Right lobe of liver (tissue), 6 donors: ENCODE data around the gene KHNYN. TPM values are rescaled to one million over a fixed set of nuclear protein-coding genes. Genes with fewer than 3 reads are reported as not detected.

ENCODE experiments used
- ATAC-seq, 4 donors: fragments of 200-7000 bp; cut with Tn5 transposase; one replicate each; pipeline ENCODE4 v1.9.1; 2020; ENCODE audit warnings: mild to moderate bottlenecking in 4 of 4, moderate library complexity in 4 of 4
- DNase-seq, 3 donors: peaks; one replicate each; pipeline ENCODE4 v3.0.0-alpha.2; 2020
- H3K27ac ChIP-seq, 3 donors: fragments of 200-600 bp; one replicate each; pipeline ENCODE4 v1.8.0; 2022
- H3K27me3 ChIP-seq, 2 donors: fragments of 200-600 bp; one replicate each; pipeline ENCODE4 v1.8.0; 2022
- H3K36me3 ChIP-seq, 4 donors: fragments of 200-600 bp; sonication (generic) in 1 of 4; one replicate each; pipeline versions ENCODE4 v1.5.1 to v1.8.0; 2017 to 2022; ENCODE audit warnings: control low read depth in 1 of 4
- H3K4me1 ChIP-seq, 4 donors: fragments of 200-600 bp; sonication (generic) in 1 of 4; one replicate each; pipeline versions ENCODE4 v1.5.1 to v1.8.0; 2017 to 2022; ENCODE audit warnings: control low read depth in 1 of 4
- H3K4me3 ChIP-seq, 3 donors: fragments of 200-600 bp; one replicate each; pipeline ENCODE4 v1.8.0; 2022
- H3K9me3 ChIP-seq, 4 donors: fragments of 200-600 bp; sonication (generic) in 1 of 4; one replicate each; pipeline versions ENCODE4 v1.5.1 to v1.8.0; 2017 to 2022; ENCODE audit warnings: control low read depth in 1 of 4
- POLR2A ChIP-seq: fragments of 450-650 bp; IDR thresholded peaks from one replicate; pipeline ENCODE4 v1.6.1; 2017; ENCODE audit warnings: antibody characterized with exemption, mild to moderate bottlenecking
- WGBS: methylation state at CpG from one replicate; pipeline ENCODE4 v1.1.6; 2018; ENCODE audit warnings: low coverage, low lambda C conversion rate; ENCODE audit not compliant: insufficient coverage; ENCODE audit errors: missing lambda C conversion rate; 5-methylcytosine and 5-hydroxymethylcytosine counted together
- intact Hi-C, 2 donors: fragments of 100-400 bp; cut with DNase I; formaldehyde crosslinking; loops; one replicate each; pipeline versions ENCODE4 v1.11.2 to v1.14.1; 2022
- total RNA-seq, 6 experiments: library from RNA; depleted of rRNA in 2 of 6; stranded (reverse); fragments of >200 nt in 2 of 6; fragmentation: NEBNext Ultra II Directional in 3 of 6; extraction: Animal tissue kit (Norgen Biotek cat#: 25700) in 3 of 6; gene quantifications; one replicate each; pipeline versions ENCODE4 v1.1.0 to v1.2.4, GENCODE V29; 2016 to 2023
- TF ChIP-seq, protein P1 (sequence below), 4 donors: fragments of 200-600 bp in 3 of 4; fragments of 450-650 bp in 1 of 4; IDR thresholded peaks; one replicate each; pipeline versions ENCODE4 v1.5.1 to v1.8.0; 2016 to 2022; ENCODE audit warnings: antibody characterized with exemption in 4 of 4, mild to moderate bottlenecking in 2 of 4
- donor health status: DM: no; HTN: yes; CAD: no.
- donor health status: DM: no; HTN: no; CAD: no.
- donor health status: DM: no; HTN: no; CAD: no.
- donor health status: DM: no; HTN: yes; CAD: no.
- donor health status: DM: no; HTN: yes; CAD: no.

KHNYN gene
- total RNA-seq, 6 experiments from 2014 or later, result 19.6 to 24.9 (median 21.4) TPM

DNA sequence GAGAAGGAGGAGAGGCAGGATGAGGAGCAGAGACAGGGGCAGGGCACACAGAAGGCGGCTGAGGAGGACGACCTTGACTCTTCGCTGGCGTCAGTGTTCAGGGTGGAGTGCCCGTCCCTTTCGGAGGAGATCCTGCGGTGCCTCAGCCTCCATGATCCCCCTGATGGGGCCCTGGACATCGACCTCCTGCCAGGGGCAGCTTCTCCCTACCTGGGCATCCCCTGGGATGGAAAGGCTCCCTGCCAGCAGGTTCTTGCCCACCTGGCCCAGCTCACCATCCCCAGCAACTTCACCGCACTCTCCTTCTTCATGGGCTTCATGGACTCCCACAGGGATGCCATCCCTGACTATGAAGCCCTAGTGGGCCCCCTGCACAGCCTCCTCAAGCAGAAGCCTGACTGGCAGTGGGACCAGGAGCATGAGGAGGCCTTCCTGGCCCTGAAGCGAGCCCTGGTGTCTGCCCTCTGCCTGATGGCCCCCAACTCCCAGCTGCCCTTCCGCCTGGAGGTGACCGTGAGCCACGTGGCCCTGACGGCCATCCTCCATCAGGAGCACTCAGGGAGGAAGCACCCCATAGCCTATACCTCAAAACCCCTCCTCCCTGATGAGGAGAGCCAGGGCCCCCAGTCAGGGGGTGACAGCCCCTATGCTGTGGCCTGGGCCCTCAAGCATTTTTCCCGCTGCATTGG, 14.9 kb upstream of the KHNYN start:
- no peak for ATAC-seq
- H3K4me3 ChIP-seq, result no peak overlapping the region
- no peaks in the 10 kb centered on the region for H3K36me3 ChIP-seq
- 83% methylated on average over 6 of the region's 15 CpGs for WGBS
- H3K4me1 ChIP-seq, result peaks cover 0 to 10% (median 4%) of the 10 kb centered on the region in 4 donors
- H3K9me3 ChIP-seq, result no peaks in the 10 kb centered on the region
- H3K27ac ChIP-seq, result no peak overlapping the region
- H3K27me3 ChIP-seq, result no peaks in the 10 kb centered on the region
- TF ChIP-seq, protein P1, sequence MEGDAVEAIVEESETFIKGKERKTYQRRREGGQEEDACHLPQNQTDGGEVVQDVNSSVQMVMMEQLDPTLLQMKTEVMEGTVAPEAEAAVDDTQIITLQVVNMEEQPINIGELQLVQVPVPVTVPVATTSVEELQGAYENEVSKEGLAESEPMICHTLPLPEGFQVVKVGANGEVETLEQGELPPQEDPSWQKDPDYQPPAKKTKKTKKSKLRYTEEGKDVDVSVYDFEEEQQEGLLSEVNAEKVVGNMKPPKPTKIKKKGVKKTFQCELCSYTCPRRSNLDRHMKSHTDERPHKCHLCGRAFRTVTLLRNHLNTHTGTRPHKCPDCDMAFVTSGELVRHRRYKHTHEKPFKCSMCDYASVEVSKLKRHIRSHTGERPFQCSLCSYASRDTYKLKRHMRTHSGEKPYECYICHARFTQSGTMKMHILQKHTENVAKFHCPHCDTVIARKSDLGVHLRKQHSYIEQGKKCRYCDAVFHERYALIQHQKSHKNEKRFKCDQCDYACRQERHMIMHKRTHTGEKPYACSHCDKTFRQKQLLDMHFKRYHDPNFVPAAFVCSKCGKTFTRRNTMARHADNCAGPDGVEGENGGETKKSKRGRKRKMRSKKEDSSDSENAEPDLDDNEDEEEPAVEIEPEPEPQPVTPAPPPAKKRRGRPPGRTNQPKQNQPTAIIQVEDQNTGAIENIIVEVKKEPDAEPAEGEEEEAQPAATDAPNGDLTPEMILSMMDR (IDR thresholded peaks at IDR 0.05), result no peak
- TF ChIP-seq POLR2A, result no peak
- intact Hi-C loops, result no loop called here
- DNase-seq, result no peak

DNA sequence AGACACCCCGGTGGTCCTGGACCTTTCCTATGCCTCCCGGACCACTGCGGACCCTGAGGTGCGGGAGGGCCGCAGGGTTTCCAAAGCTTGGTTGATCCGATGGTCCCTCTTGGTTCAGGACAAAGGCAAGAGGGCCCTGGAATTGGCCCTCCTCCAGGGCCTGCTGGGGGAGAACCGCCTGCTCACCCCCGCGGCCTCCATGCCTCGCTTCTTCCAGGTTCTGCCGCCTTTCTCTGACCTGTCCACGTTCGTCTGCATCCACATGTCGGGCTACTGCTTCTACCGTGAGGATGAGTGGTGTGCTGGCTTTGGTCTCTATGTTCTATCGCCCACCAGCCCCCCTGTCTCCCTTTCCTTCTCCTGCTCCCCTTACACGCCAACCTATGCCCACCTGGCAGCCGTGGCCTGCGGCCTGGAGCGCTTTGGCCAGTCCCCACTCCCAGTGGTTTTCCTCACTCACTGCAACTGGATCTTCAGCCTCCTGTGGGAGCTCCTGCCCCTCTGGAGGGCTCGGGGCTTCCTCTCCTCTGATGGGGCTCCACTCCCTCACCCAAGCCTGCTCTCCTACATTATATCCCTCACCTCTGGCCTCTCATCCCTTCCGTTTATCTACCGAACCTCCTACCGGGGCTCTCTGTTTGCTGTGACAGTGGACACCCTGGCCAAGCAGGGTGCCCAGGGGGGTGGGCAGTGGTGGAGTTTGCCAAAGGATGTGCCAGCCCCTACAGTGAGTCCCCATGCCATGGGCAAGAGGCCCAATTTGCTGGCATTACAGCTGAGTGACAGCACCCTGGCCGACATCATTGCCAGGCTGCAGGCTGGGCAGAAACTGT, 14.1 kb upstream of the KHNYN start:
- Histone ChIP-seq H3K9me3 (no peaks in the 10 kb centered on the region), H3K27me3 (no peaks in the 10 kb centered on the region), H3K4me3 (no peak overlapping the region), H3K36me3 (no peaks in the 10 kb centered on the region), H3K4me1 (peaks cover 0 to 10% (median 4%) of the 10 kb centered on the region in 4 donors), H3K27ac (no peak overlapping the region)
- DNase-seq, result no peak
- ATAC-seq, result no peak
- 77% methylated on average over 13 of the region's 25 CpGs for WGBS
- TF ChIP-seq, protein P1 (IDR thresholded peaks at IDR 0.05), result no peak
- intact Hi-C loops, result no loop called here

DNA sequence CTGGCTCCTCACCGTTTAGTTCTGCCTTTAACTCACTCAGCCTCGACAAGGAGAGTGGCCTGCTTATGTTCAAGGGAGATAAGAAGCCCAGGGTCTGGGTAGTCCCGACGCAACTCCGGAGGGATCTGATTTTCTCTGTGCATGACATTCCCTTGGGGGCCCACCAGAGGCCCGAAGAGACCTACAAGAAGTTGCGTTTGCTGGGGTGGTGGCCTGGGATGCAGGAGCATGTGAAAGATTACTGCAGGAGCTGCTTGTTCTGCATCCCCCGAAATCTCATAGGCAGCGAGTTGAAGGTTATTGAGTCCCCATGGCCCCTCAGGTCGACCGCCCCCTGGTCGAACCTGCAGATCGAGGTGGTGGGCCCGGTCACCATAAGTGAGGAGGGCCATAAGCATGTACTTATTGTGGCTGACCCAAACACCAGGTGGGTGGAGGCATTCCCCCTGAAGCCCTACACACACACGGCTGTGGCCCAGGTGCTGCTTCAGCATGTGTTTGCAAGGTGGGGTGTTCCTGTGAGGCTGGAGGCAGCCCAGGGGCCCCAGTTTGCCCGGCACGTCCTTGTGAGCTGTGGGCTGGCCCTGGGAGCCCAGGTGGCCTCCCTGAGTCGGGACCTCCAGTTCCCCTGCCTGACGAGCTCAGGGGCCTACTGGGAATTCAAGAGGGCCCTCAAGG, 13.4 kb upstream of the KHNYN start:
- 60% methylated on average over 4 of the region's 19 CpGs for WGBS
- intact Hi-C loops, result no loop called here
- TF ChIP-seq, protein P1 (IDR thresholded peaks at IDR 0.05), result no peak
- TF ChIP-seq POLR2A, result no peak
- ATAC-seq, result no peak
- no peak overlapping the region for H3K4me3 ChIP-seq
- H3K27ac ChIP-seq, result no peak overlapping the region
- DNase-seq, result no peak
- H3K4me1 ChIP-seq, result peaks cover 0 to 10% (median 4%) of the 10 kb centered on the region in 4 donors
- H3K9me3 ChIP-seq, result no peaks in the 10 kb centered on the region
- no peaks in the 10 kb centered on the region for H3K27me3 ChIP-seq
- H3K36me3 ChIP-seq, result no peaks in the 10 kb centered on the region

DNA sequence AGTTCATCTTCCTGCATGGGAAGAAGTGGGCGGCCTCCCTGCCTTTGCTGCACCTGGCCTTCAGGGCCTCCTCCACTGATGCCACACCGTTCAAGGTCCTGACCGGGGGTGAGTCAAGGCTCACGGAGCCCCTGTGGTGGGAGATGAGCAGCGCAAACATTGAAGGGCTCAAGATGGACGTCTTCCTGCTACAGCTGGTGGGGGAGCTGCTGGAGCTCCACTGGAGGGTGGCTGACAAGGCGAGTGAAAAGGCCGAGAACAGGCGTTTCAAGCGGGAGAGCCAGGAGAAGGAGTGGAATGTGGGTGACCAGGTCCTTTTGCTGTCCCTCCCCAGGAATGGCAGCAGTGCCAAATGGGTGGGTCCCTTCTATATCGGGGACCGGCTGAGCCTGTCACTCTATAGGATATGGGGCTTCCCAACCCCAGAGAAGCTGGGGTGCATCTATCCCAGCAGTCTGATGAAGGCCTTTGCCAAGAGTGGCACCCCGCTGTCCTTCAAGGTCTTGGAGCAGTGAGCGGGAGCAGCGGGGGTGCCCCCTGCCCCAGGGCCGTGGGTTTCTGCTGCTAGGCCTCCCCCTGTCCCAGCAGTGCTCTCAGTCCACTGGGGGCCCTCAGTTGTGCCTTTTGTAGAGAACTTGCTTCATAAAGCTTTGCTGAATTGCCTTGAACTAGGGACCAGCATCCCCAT, 12.7 kb upstream of the KHNYN start:
- Histone ChIP-seq H3K9me3 (no peaks in the 10 kb centered on the region), H3K36me3 (no peaks in the 10 kb centered on the region), H3K4me1 (peaks cover 0 to 10% (median 4%) of the 10 kb centered on the region in 4 donors), H3K27ac (no peak overlapping the region), H3K27me3 (no peaks in the 10 kb centered on the region), H3K4me3 (no peak overlapping the region)
- DNase-seq (no peak), ATAC-seq (no peak)
- no peak for TF ChIP-seq POLR2A
- TF ChIP-seq, protein P1 (IDR thresholded peaks at IDR 0.05), result no peak
- 79% methylated on average over 7 of the region's 16 CpGs for WGBS
- intact Hi-C loops, result no loop called here
